ENCODE measurements around the gene TMPRSS2.

- TF ChIP-seq CTCF (IDR thresholded peaks at IDR 0.05) (no peak), ZFX (IDR thresholded peaks at IDR 0.05; ENCODE audit: borderline replicate concordance) (no peak)
These were observed 3.9 kb upstream of the TMPRSS2 start for GRCh38 chr21:41511858-41512257.
